Left ventricle myocardium inferior (tissue), 1 donor: ENCODE data around the gene SP100. TPM values are rescaled to one million over a fixed set of nuclear protein-coding genes. Genes with fewer than 3 reads are reported as not detected.

Source experiments
- DNase-seq: peaks from one replicate; pipeline ENCODE4 v3.0.0-alpha.2; 2020
- H3K27ac ChIP-seq: fragments of 200-600 bp; replicated peaks from 2 replicates; pipeline ENCODE4 v1.8.0; 2021
- H3K27me3 ChIP-seq: fragments of 200-600 bp; 2 replicates; pipeline ENCODE4 v1.8.0; 2021; ENCODE audit warnings: low read depth
- H3K36me3 ChIP-seq: fragments of 200-600 bp; 2 replicates; pipeline ENCODE4 v1.8.0; 2021
- H3K4me1 ChIP-seq: fragments of 200-600 bp; 2 replicates; pipeline ENCODE4 v1.8.0; 2021
- H3K4me3 ChIP-seq: fragments of 200-600 bp; 2 replicates; pipeline ENCODE4 v1.8.0; 2021; ENCODE audit warnings: mild to moderate bottlenecking, moderate library complexity
- H3K9me3 ChIP-seq: fragments of 200-600 bp; replicated peaks from 2 replicates; pipeline ENCODE4 v1.8.0; 2021
- intact Hi-C: fragments of 100-400 bp; cut with micrococcal nuclease; formaldehyde crosslinking; loops from one replicate; pipeline ENCODE4 v1.11.0; 2022
- total RNA-seq: library from RNA; stranded (reverse); fragmentation: NEBNext Ultra II Directional; extraction: Animal tissue kit (Norgen Biotek cat#: 25700); gene quantifications from one replicate; pipeline ENCODE4 v1.2.1, GENCODE V29; 2021
- TF ChIP-seq, protein P1 (sequence below): fragments of 200-600 bp; IDR thresholded peaks from 2 replicates; pipeline ENCODE4 v1.8.0; 2021; ENCODE audit warnings: antibody characterized with exemption, mild to moderate bottlenecking, borderline replicate concordance
- donor health status: DM: no; HTN: yes; CAD: no; lungs with severe emphysema.

SP100 gene
- total RNA-seq, 1 donor from 2014 or later: 76.9 TPM

DNA sequence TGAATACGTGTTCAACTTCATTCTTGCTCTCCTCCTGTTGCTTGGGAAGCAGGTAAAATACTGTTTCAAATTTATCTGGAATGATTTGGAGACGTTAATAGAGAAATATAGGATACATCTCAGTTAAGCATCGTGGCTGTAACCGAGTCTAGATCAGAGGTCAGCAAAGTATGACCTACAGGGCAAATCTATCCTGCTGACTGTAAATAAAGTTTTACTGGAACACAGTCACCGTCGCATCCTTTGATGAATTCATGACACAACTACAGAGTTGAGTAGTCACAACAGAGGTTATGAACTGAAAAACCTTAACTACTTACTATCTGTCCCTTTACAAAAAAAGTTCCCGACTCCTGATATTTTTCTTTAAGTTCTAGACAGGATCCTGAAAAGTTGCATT is 86.6 kb downstream of the SP100 start:
- Histone ChIP-seq H3K27me3 (no peaks in the 10 kb centered on the region), H3K27ac (no peak overlapping the region), H3K4me3 (no peak overlapping the region), H3K36me3 (peaks cover 80% of the 10 kb centered on the region), H3K4me1 (no peaks in the 10 kb centered on the region), H3K9me3 (no peaks in the 10 kb centered on the region)
- intact Hi-C loops: no loop called here
- no peak for DNase-seq
- TF ChIP-seq, protein P1, sequence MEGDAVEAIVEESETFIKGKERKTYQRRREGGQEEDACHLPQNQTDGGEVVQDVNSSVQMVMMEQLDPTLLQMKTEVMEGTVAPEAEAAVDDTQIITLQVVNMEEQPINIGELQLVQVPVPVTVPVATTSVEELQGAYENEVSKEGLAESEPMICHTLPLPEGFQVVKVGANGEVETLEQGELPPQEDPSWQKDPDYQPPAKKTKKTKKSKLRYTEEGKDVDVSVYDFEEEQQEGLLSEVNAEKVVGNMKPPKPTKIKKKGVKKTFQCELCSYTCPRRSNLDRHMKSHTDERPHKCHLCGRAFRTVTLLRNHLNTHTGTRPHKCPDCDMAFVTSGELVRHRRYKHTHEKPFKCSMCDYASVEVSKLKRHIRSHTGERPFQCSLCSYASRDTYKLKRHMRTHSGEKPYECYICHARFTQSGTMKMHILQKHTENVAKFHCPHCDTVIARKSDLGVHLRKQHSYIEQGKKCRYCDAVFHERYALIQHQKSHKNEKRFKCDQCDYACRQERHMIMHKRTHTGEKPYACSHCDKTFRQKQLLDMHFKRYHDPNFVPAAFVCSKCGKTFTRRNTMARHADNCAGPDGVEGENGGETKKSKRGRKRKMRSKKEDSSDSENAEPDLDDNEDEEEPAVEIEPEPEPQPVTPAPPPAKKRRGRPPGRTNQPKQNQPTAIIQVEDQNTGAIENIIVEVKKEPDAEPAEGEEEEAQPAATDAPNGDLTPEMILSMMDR: no peak

DNA sequence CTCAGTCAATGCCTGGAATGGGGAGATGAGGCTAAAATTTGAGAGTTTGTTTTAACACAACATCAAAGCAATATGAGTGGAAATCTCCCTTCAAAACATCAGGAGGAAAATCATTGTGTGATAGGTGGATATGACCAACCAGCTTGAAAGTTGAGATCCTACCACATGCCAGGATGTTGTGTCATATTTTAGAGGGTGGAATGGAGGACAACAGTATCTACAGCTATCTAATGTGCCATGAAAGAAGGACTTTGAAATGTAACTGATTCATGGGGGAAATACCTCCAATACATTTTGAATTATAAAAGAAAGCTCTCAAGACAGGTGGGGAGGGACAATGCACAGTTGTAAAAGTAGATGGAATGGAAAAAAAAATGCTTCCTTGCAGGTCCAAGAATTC is 87.8 kb downstream of the SP100 start:
- DNase-seq: no peak
- no peak overlapping the region for H3K27ac ChIP-seq
- no peak overlapping the region for H3K4me3 ChIP-seq
- H3K9me3 ChIP-seq: no peaks in the 10 kb centered on the region
- H3K4me1 ChIP-seq: no peaks in the 10 kb centered on the region
- intact Hi-C loops: no loop called here
- peaks cover 83% of the 10 kb centered on the region for H3K36me3 ChIP-seq
- TF ChIP-seq, protein P1: no peak
- H3K27me3 ChIP-seq: no peaks in the 10 kb centered on the region

DNA sequence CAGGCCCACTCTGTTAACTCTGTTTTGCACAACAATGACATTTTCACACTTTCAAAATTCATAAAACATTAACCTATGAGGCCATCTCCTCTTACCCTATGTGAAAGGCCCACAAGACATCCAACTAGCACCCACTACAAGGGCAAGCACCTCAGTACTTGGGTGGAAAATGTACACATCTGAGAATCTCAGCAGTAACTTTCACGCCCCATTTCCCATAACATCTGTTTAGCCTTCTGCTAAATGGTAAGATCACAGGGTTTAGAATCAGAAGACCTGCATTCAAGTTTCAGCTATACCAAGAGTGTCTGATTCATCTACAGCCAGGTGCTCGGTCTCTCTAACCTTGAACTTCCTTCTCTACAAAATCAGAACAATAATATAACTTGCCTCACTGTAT is 89.2 kb downstream of the SP100 start:
- no peaks in the 10 kb centered on the region for H3K27me3 ChIP-seq
- no peaks in the 10 kb centered on the region for H3K4me1 ChIP-seq
- no peak for DNase-seq
- no peak overlapping the region for H3K27ac ChIP-seq
- no peak overlapping the region for H3K4me3 ChIP-seq
- H3K36me3 ChIP-seq: peaks cover 84% of the 10 kb centered on the region
- intact Hi-C loops: no loop called here
- TF ChIP-seq, protein P1: no peak
- no peaks in the 10 kb centered on the region for H3K9me3 ChIP-seq

DNA sequence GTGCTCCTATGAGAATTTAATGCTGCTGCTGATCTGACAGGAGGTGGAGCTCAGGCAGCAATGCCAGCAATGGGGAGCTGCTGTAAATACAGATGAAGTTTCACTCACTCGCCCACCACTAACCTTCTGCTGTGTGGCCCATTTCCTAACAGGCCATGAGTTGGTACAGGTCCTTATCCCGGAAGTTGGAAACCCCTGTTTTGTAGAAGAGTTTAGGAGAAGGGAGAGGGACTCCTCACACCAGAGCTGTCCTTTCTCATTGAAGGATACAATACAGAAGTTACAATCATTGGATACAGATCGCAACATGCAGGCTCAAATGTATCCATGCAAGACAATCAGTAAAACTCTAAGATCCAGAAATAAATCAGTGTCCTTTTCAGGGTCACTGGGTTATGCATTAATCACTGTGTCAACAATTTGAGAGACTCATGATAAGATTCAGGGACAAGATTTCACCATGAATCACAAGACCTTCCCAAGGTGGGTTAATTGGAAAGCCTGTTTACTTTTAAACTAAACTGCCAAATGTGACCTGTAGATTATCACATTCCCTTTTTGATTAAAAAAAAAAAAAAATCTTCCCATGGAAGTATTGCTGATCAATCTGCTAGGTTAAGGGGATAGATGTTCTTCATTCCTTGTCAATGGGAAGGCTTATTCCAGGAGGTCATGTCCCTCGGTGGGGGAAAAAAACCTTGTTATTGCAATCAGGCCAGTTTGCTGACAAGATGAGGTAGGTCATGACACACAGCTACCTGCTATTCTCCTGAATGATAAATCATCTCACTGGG is 97.2 kb downstream of the SP100 start:
- H3K36me3 ChIP-seq: peaks cover 31% of the 10 kb centered on the region
- intact Hi-C loops: no loop called here
- DNase-seq: no peak

DNA sequence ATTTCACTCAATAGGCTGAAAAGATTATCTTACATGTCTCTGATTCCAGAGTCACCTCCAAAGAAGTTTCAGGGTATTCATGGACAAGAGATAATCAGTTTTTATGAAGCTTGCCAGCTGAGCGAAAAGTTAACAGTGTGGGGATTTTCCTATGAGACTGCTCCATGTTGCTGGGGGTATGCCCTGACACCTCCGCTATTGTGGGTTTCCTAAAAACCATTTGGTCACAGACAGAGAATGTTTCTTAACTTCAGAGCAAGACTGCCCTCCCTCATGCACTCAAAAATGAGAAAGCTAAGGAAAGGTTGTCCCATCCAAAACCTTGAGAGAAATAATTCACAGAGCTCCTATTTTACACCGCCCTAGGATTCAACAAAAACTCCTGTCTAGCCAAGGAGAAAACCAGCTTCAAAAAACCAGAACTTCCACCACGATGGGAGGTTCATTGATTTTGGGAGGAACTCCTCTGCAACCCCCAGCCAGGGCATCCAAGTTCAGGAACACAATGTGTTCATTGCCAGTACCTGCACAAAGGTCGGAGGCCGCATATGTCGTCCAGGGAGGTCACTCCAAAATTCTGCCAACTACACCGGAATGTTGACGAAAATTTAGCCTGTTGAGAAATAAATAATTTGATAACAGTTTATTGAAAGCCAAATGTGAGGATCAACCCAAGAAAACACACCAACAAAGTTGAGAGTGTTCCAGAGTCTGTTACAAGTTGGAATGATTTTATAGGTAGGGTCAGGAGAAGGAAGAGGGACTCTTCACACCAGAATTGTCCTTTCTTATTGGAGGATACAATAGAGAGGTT is 104.3 kb downstream of the SP100 start:
- DNase-seq: no peak
- peaks cover 23% of the 10 kb centered on the region for H3K9me3 ChIP-seq
- intact Hi-C loops: no loop called here
- peaks cover 31% of the 10 kb centered on the region for H3K36me3 ChIP-seq
- H3K27me3 ChIP-seq: no peaks in the 10 kb centered on the region
- no peaks in the 10 kb centered on the region for H3K4me1 ChIP-seq
- TF ChIP-seq, protein P1: no peak
- H3K27ac ChIP-seq: no peak overlapping the region
- no peak overlapping the region for H3K4me3 ChIP-seq

More for the DNA sequence above, 97.2 kb downstream of the SP100 start:
- Histone ChIP-seq H3K27ac (no peak overlapping the region), H3K4me1 (no peaks in the 10 kb centered on the region), H3K4me3 (no peak overlapping the region), H3K27me3 (no peaks in the 10 kb centered on the region), H3K9me3 (no peaks in the 10 kb centered on the region)
- TF ChIP-seq, protein P1: no peak
